ENCODE measurements around the gene ID3. TPM values are rescaled to one million over a fixed set of nuclear protein-coding genes. Genes with fewer than 3 reads are reported as not detected.

Gene ID3
- polyA plus RNA-seq, 3 donors = 1.1 to 31.1 (median 2.5) TPM

- Histone ChIP-seq H3K9me3 (replicated peaks in 1 of 2; ENCODE audit: control insufficient read depth in 1 of 2, insufficient read depth in 1 of 2, low read length in 2 of 2) (peaks cover 4 to 10% of the 10 kb centered on the region in 2 donors), H2AFZ (ENCODE audit: insufficient read depth, low read depth, low read length, poor library complexity, severe bottlenecking) (peak overlapping the region; percentile 69), H3K27me3 (ENCODE audit: control insufficient read depth in 2 of 2, insufficient read depth in 2 of 2, low read length in 2 of 2) (peaks cover 48 to 69% of the 10 kb centered on the region in 2 donors), H3K79me2 (ENCODE audit: insufficient read depth, low read length) (no peaks in the 10 kb centered on the region), H3K27ac (ENCODE audit: low read depth in 1 of 2, low read length in 2 of 2) (no peak overlapping the region), H3K4me3 (replicated peaks in 1 of 3; ENCODE audit: low read depth in 2 of 3, low read length in 3 of 3) (peak overlapping the region in 2 of 3 experiments; percentile 5 to 75), H3K4me2 (replicated peaks; ENCODE audit: extremely low read depth, low read length, poor library complexity, severe bottlenecking) (peak overlapping the region; percentile 80), H3K36me3 (replicated peaks in 1 of 2; ENCODE audit: control insufficient read depth in 1 of 2, insufficient read depth in 2 of 2, low read length in 2 of 2) (no peaks in the 10 kb centered on the region), H3K9ac (ENCODE audit: insufficient read depth, low read length, poor library complexity, severe bottlenecking) (no peak overlapping the region), H3K4me1 (ENCODE audit: control insufficient read depth in 1 of 2, insufficient read depth in 2 of 2, low read length in 2 of 2) (peaks cover 34 to 40% of the 10 kb centered on the region in 2 donors), H4K20me1 (ENCODE audit: insufficient read depth, low read length) (no peaks in the 10 kb centered on the region)
- H3K9me3 Mint-ChIP-seq = peaks cover 0 to 18% (median 8%) of the 10 kb centered on the region in 7 donors
- H3K4me3 Mint-ChIP-seq = peak overlapping the region; percentile 84 to 92
- DNase-seq = no peak
- H3K36me3 Mint-ChIP-seq = peaks cover 0 to 13% of the 10 kb centered on the region in 2 donors
- 73% methylated on average over 5 of the region's 15 CpGs for WGBS (ENCODE audit: insufficient coverage)
- peak; percentile 14 for TF ChIP-seq CTCF (IDR thresholded peaks at IDR 0.05)
- peaks cover 66 to 80% (median 76%) of the 10 kb centered on the region in 3 donors for H3K27me3 Mint-ChIP-seq (ENCODE audit: low read depth in 3 of 3)
- peak overlapping the region in 4 of 7 donors; percentile 19 to 84 (median 54) for H3K27ac Mint-ChIP-seq
- peaks cover 45% of the 10 kb centered on the region for H3K4me1 Mint-ChIP-seq
- intact Hi-C loops (cut with micrococcal nuclease) = loop anchor here (5.0 to 10.0 kb wide), 3 partner anchors 37 to 199 kb away; partner anchors contain the start of gene ELOA (in 1 of the 2)
Observed at GRCh38 chr1:23555270-23555985, 3.9 kb downstream of the ID3 start.

- peaks cover 26 to 32% of the 10 kb centered on the region in 2 donors for H3K4me1 ChIP-seq (ENCODE audit: control insufficient read depth in 1 of 2, insufficient read depth in 2 of 2, low read length in 2 of 2)
- peak; percentile 35 to 55 (median 52) for DNase-seq
- no peaks in the 10 kb centered on the region for H4K20me1 ChIP-seq (ENCODE audit: insufficient read depth, low read length)
- H3K36me3 Mint-ChIP-seq = peaks cover 0 to 13% of the 10 kb centered on the region in 2 donors
- no peak overlapping the region for H3K27ac ChIP-seq (ENCODE audit: low read depth in 1 of 2, low read length in 2 of 2)
- peak; percentile 24 for TF ChIP-seq CTCF (IDR thresholded peaks at IDR 0.05)
- peak overlapping the region; percentile 84 to 92 for H3K4me3 Mint-ChIP-seq
- H3K4me3 ChIP-seq (replicated peaks in 1 of 3; ENCODE audit: low read depth in 2 of 3, low read length in 3 of 3) = peak overlapping the region; percentile 23 to 75 (median 33)
- peaks cover 66 to 80% (median 78%) of the 10 kb centered on the region in 3 donors for H3K27me3 Mint-ChIP-seq (ENCODE audit: low read depth in 3 of 3)
- H3K9me3 Mint-ChIP-seq = peaks cover 0 to 18% (median 8%) of the 10 kb centered on the region in 7 donors
- H3K9ac ChIP-seq (ENCODE audit: insufficient read depth, low read length, poor library complexity, severe bottlenecking) = peak overlapping the region; percentile 62
- peak overlapping the region; percentile 80 for H3K4me2 ChIP-seq (replicated peaks; ENCODE audit: extremely low read depth, low read length, poor library complexity, severe bottlenecking)
- H3K79me2 ChIP-seq (ENCODE audit: insufficient read depth, low read length) = no peaks in the 10 kb centered on the region
- H3K27me3 ChIP-seq (ENCODE audit: control insufficient read depth in 2 of 2, insufficient read depth in 2 of 2, low read length in 2 of 2) = peaks cover 47 to 67% of the 10 kb centered on the region in 2 donors
- peak overlapping the region in 6 of 7 donors; percentile 19 to 84 (median 64) for H3K27ac Mint-ChIP-seq
- H3K4me1 Mint-ChIP-seq = peaks cover 38% of the 10 kb centered on the region
- WGBS (ENCODE audit: insufficient coverage) = under 1% methylated on average over 72 of the region's 81 CpGs
- H3K9me3 ChIP-seq (replicated peaks in 1 of 2; ENCODE audit: control insufficient read depth in 1 of 2, insufficient read depth in 1 of 2, low read length in 2 of 2) = peaks cover 4 to 10% of the 10 kb centered on the region in 2 donors
- peak overlapping the region; percentile 91 for H2AFZ ChIP-seq (ENCODE audit: insufficient read depth, low read depth, low read length, poor library complexity, severe bottlenecking)
- intact Hi-C loops (cut with micrococcal nuclease) = loop anchor here (5.0 to 10.0 kb wide), 3 partner anchors 38 to 200 kb away; partner anchors contain the start of gene ELOA (in 1 of the 2)
- H3K36me3 ChIP-seq (replicated peaks in 1 of 2; ENCODE audit: control insufficient read depth in 1 of 2, insufficient read depth in 2 of 2, low read length in 2 of 2) = no peaks in the 10 kb centered on the region
Observed at GRCh38 chr1:23554481-23555269, 4.6 kb downstream of the ID3 start.

Data from CD14-positive monocyte (primary cell).